ENCODE measurements around the gene CCL15. TPM values are rescaled to one million over a fixed set of nuclear protein-coding genes. Genes with fewer than 3 reads are reported as not detected.
"Not testable (repeated sequence)": the region's sequence is repeated elsewhere in the genome, so short reads cannot be mapped to it uniquely, and the experiment has no call there.

The CCL15 gene
- total RNA-seq, 1 donor from 2014 or later = not detected

GRCh38 chr17:36002631-36003030 lies 1.3 kb upstream of the CCL15 start:
- intact Hi-C loops (cut with DNase I) = no loop called here
- DNase-seq (ENCODE audit: extremely low spot score in 2 of 2) = no peak
- no peaks in the 10 kb centered on the region for H3K4me1 ChIP-seq
- H3K27me3 ChIP-seq = no peaks in the 10 kb centered on the region
- TF ChIP-seq POLR2A (IDR thresholded peaks at IDR 0.05) (no peak), POLR2AphosphoS5 (IDR thresholded peaks at IDR 0.05; ENCODE audit: insufficient read depth in 1 of 2, low read depth in 1 of 2) (no peak)
- TF ChIP-seq, protein P1, sequence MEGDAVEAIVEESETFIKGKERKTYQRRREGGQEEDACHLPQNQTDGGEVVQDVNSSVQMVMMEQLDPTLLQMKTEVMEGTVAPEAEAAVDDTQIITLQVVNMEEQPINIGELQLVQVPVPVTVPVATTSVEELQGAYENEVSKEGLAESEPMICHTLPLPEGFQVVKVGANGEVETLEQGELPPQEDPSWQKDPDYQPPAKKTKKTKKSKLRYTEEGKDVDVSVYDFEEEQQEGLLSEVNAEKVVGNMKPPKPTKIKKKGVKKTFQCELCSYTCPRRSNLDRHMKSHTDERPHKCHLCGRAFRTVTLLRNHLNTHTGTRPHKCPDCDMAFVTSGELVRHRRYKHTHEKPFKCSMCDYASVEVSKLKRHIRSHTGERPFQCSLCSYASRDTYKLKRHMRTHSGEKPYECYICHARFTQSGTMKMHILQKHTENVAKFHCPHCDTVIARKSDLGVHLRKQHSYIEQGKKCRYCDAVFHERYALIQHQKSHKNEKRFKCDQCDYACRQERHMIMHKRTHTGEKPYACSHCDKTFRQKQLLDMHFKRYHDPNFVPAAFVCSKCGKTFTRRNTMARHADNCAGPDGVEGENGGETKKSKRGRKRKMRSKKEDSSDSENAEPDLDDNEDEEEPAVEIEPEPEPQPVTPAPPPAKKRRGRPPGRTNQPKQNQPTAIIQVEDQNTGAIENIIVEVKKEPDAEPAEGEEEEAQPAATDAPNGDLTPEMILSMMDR (IDR thresholded peaks at IDR 0.05) = no peak
- no peaks in the 10 kb centered on the region for H3K36me3 ChIP-seq
- H3K4me3 ChIP-seq = no peak overlapping the region
- no peaks in the 10 kb centered on the region for H3K9me3 ChIP-seq
- H3K27ac ChIP-seq = no peak overlapping the region

GRCh38 chr17:36001862-36002603 lies 680 bp upstream of the CCL15 start:
- Histone ChIP-seq H3K36me3 (no peaks in the 10 kb centered on the region), H3K9me3 (no peaks in the 10 kb centered on the region), H3K4me3 (no peak overlapping the region), H3K27ac (no peak overlapping the region), H3K4me1 (no peaks in the 10 kb centered on the region), H3K27me3 (no peaks in the 10 kb centered on the region)
- peak in 1 of 2 donors; percentile 75 for DNase-seq (ENCODE audit: extremely low spot score in 2 of 2)
- intact Hi-C loops (cut with DNase I) = no loop called here
- no peak for TF ChIP-seq POLR2AphosphoS5 (IDR thresholded peaks at IDR 0.05; ENCODE audit: insufficient read depth in 1 of 2, low read depth in 1 of 2)

- H3K9me3 ChIP-seq = no peaks in the 10 kb centered on the region
- intact Hi-C loops (cut with DNase I) = no loop called here
- DNase-seq (ENCODE audit: extremely low spot score in 2 of 2) = peak in 1 of 2 donors; percentile 64
Measured at GRCh38 chr17:36000732-36001109, 632 bp downstream of the CCL15 start.

GRCh38 chr17:35998756-35999155 lies 2.6 kb downstream of the CCL15 start:
- DNase-seq (ENCODE audit: extremely low spot score in 2 of 2) = peak in 1 of 2 donors; percentile 40
- Histone ChIP-seq H3K36me3 (no peaks in the 10 kb centered on the region), H3K4me1 (no peaks in the 10 kb centered on the region), H3K27ac (no peak overlapping the region), H3K27me3 (no peaks in the 10 kb centered on the region), H3K4me3 (no peak overlapping the region), H3K9me3 (no peaks in the 10 kb centered on the region)
- TF ChIP-seq POLR2A (IDR thresholded peaks at IDR 0.05) = no peak
- TF ChIP-seq, protein P1 (IDR thresholded peaks at IDR 0.05) = no peak
- TF ChIP-seq POLR2AphosphoS5 (IDR thresholded peaks at IDR 0.05; ENCODE audit: insufficient read depth in 1 of 2, low read depth in 1 of 2) = no peak
- intact Hi-C loops (cut with DNase I) = no loop called here

More at GRCh38 chr17:36000732-36001109, 632 bp downstream of the CCL15 start:
- no peak overlapping the region for H3K4me3 ChIP-seq
- H3K27ac ChIP-seq = no peak overlapping the region
- H3K27me3 ChIP-seq = no peaks in the 10 kb centered on the region
- TF ChIP-seq POLR2AphosphoS5 (IDR thresholded peaks at IDR 0.05; ENCODE audit: insufficient read depth in 1 of 2, low read depth in 1 of 2) (no peak), POLR2A (IDR thresholded peaks at IDR 0.05) (no peak)
- TF ChIP-seq, protein P1 (IDR thresholded peaks at IDR 0.05) = no peak
- no peaks in the 10 kb centered on the region for H3K4me1 ChIP-seq
- no peaks in the 10 kb centered on the region for H3K36me3 ChIP-seq

GRCh38 chr17:35998018-35998545 lies 3.3 kb downstream of the CCL15 start:
- Histone ChIP-seq H3K4me1 (no peaks in the 10 kb centered on the region), H3K27me3 (no peaks in the 10 kb centered on the region), H3K9me3 (no peaks in the 10 kb centered on the region), H3K27ac (no peak overlapping the region), H3K36me3 (no peaks in the 10 kb centered on the region), H3K4me3 (no peak overlapping the region)
- intact Hi-C loops (cut with DNase I) = no loop called here
- DNase-seq (ENCODE audit: extremely low spot score in 2 of 2) = peak; percentile 82 to 85
- TF ChIP-seq POLR2AphosphoS5 (IDR thresholded peaks at IDR 0.05; ENCODE audit: insufficient read depth in 1 of 2, low read depth in 1 of 2) = no peak
- TF ChIP-seq POLR2A (IDR thresholded peaks at IDR 0.05) = no peak
- TF ChIP-seq, protein P1 (IDR thresholded peaks at IDR 0.05) = no peak

- intact Hi-C loops (cut with DNase I); H3K27ac ChIP-seq: not testable (repeated sequence)
Measured at GRCh38 chr17:35995346-35995745, 6.0 kb downstream of the CCL15 start.

More at GRCh38 chr17:35995346-35995745, 6.0 kb downstream of the CCL15 start:
- not testable (repeated sequence) for H3K4me3 ChIP-seq; H3K36me3 ChIP-seq; H3K9me3 ChIP-seq; H3K27me3 ChIP-seq; DNase-seq (ENCODE audit: extremely low spot score in 2 of 2); H3K4me1 ChIP-seq

Measured in vagina (tissue), 2 donors.